ENCODE data around the gene TSPAN4. TPM values are rescaled to one million over a fixed set of nuclear protein-coding genes. Genes with fewer than 3 reads are reported as not detected.

The TSPAN4 gene
- total and polyA plus RNA-seq, 10 of the 15 experiments (the other 5 are each of a cell fraction or from before 2014, with no cell fraction given), result 0.37 to 14.0 (median 8.5) TPM; not detected in 1

GRCh38 chr11:868394-868793 is 25.7 kb downstream of the TSPAN4 start:
- in situ Hi-C loops (cut with MboI), result no loop called here
- H2AFZ ChIP-seq (ENCODE audit: control insufficient read depth, low read depth, low read length), result no peak overlapping the region
- ChIA-PET POLR2A (no interaction called here), CTCF (no interaction called here), SMC1A (ENCODE audit: uncharacterized antibody, unreplicated experiment) (no interaction called here), RAD21 (ENCODE audit: unreplicated experiment) (no interaction called here)
- TF ChIP-seq MTA2 (IDR thresholded peaks at IDR 0.05; ENCODE audit: low read depth) (no peak), CBX3 (IDR thresholded peaks at IDR 0.05; ENCODE audit: borderline replicate concordance, low read depth) (no peak), ATF2 (IDR thresholded peaks at IDR 0.05; ENCODE audit: low read length) (no peak), SIN3A (IDR thresholded peaks at IDR 0.05; ENCODE audit: low read depth, low read length) (no peak), NR2F1 (conservative IDR thresholded peaks at IDR 0.05) (no peak), CBFB (IDR thresholded peaks at IDR 0.05; ENCODE audit: low read depth) (no peak), ZNF24 (IDR thresholded peaks at IDR 0.05) (no peak)
- DNase-seq (ENCODE audit: low read depth, low spot score) (no peak), FAIRE-seq (no peak), ATAC-seq (no peak)
- whole genome bisulfite sequencing (ENCODE audit: insufficient coverage, insufficient replicate concordance, low lambda C conversion rate, missing lambda C conversion rate), result 84% methylated on average over 17 of the region's 17 CpGs
- no peak overlapping the region for H3K27ac ChIP-seq (ENCODE audit: control insufficient read depth, insufficient read depth)
- H3K79me2 ChIP-seq (ENCODE audit: control insufficient read depth, insufficient read depth, low read length), result no peaks in the 10 kb centered on the region
- no peak overlapping the region for H3K9ac ChIP-seq (ENCODE audit: control insufficient read depth, insufficient read depth, low read length)
- H3K36me3 ChIP-seq (ENCODE audit: control insufficient read depth in 2 of 2, insufficient read depth in 2 of 2, low read length in 1 of 2), result no peaks in the 10 kb centered on the region; a peak in 1 of 4 replicates
- no peaks in the 10 kb centered on the region for H3K27me3 ChIP-seq (replicated peaks in 1 of 2; ENCODE audit: control insufficient read depth in 2 of 2, insufficient read depth in 2 of 2, low read length in 1 of 2)
- H3K4me3 ChIP-seq, result no peak overlapping the region
- no peaks in the 10 kb centered on the region for H4K20me1 ChIP-seq (ENCODE audit: control insufficient read depth, insufficient read depth)
- intact Hi-C loops (cut with micrococcal nuclease; ENCODE audit: unreplicated experiment), result no loop called here
- H3K9me3 ChIP-seq (replicated peaks; ENCODE audit: control insufficient read depth, insufficient read depth, low read length), result no peaks in the 10 kb centered on the region
- no TSS peak for BruUV-seq (replicated peaks)
- H3K4me1 ChIP-seq (ENCODE audit: control insufficient read depth, insufficient read depth, low read length), result no peaks in the 10 kb centered on the region
- H3K4me2 ChIP-seq (ENCODE audit: control insufficient read depth, insufficient read depth), result no peak overlapping the region

GRCh38 chr11:868802-869201 is 26.1 kb downstream of the TSPAN4 start:
- Histone ChIP-seq H3K9me3 (replicated peaks; ENCODE audit: control insufficient read depth, insufficient read depth, low read length) (no peaks in the 10 kb centered on the region), H3K4me1 (ENCODE audit: control insufficient read depth, insufficient read depth, low read length) (no peaks in the 10 kb centered on the region), H3K27ac (ENCODE audit: control insufficient read depth, insufficient read depth) (no peak overlapping the region), H3K4me2 (ENCODE audit: control insufficient read depth, insufficient read depth) (no peak overlapping the region), H3K4me3 (no peak overlapping the region), H4K20me1 (ENCODE audit: control insufficient read depth, insufficient read depth) (no peaks in the 10 kb centered on the region), H3K36me3 (ENCODE audit: control insufficient read depth in 2 of 2, insufficient read depth in 2 of 2, low read length in 1 of 2) (no peaks in the 10 kb centered on the region; a peak in 1 of 4 replicates), H3K79me2 (ENCODE audit: control insufficient read depth, insufficient read depth, low read length) (no peaks in the 10 kb centered on the region), H3K27me3 (replicated peaks in 1 of 2; ENCODE audit: control insufficient read depth in 2 of 2, insufficient read depth in 2 of 2, low read length in 1 of 2) (no peaks in the 10 kb centered on the region), H2AFZ (ENCODE audit: control insufficient read depth, low read depth, low read length) (no peak overlapping the region), H3K9ac (ENCODE audit: control insufficient read depth, insufficient read depth, low read length) (no peak overlapping the region)
- no TSS peak for BruUV-seq (replicated peaks)
- ChIA-PET RAD21 (ENCODE audit: unreplicated experiment) (no interaction called here), POLR2A (interaction anchor here (1.1 kb wide), 1 partner anchor 21 kb away, joined by 3 read pairs; no protein-coding TSS in a partner anchor), SMC1A (ENCODE audit: uncharacterized antibody, unreplicated experiment) (no interaction called here), CTCF (no interaction called here)
- WGBS (ENCODE audit: insufficient coverage, insufficient replicate concordance, low lambda C conversion rate, missing lambda C conversion rate), result 71% methylated on average over 12 of the region's 12 CpGs
- FAIRE-seq (no peak), ATAC-seq (no peak), DNase-seq (ENCODE audit: low read depth, low spot score) (no peak)
- in situ Hi-C loops (cut with MboI), result no loop called here
- intact Hi-C loops (cut with micrococcal nuclease; ENCODE audit: unreplicated experiment), result no loop called here
- TF ChIP-seq KAT2A (conservative IDR thresholded peaks at IDR 0.05; ENCODE audit: control insufficient read depth, low read depth, low read length) (no peak), SPI1 (IDR thresholded peaks at IDR 0.05; ENCODE audit: borderline replicate concordance, insufficient read depth, low read depth, low read length) (no peak), MTA2 (IDR thresholded peaks at IDR 0.05; ENCODE audit: low read depth) (no peak), RAD21 (IDR thresholded peaks at IDR 0.05; ENCODE audit: insufficient read depth, low read depth, low read length) (no peak), MEF2B (IDR thresholded peaks at IDR 0.05; ENCODE audit: partially characterized antibody, poor library complexity, severe bottlenecking) (no peak), ZNF592 (IDR thresholded peaks at IDR 0.05) (no peak), CBX5 (IDR thresholded peaks at IDR 0.05; ENCODE audit: low read depth) (no peak)
